Activated CD4-positive, alpha-beta T cell treated with anti-CD3 and anti-CD28 coated beads, Interleukin-2, Interleukin-6, amounts not matched to agents 100 ng/mL and 50 ng/mL, durations not matched to agents 16 hours and 8 hours (primary cell): ENCODE data around the gene OPCML.

ENCODE experiments used
- DNase-seq: peaks from one replicate; pipeline ENCODE4 v3.0.0-alpha.2; 2020

Gene OPCML

GRCh38 chr11:132866783-132867545 is 665.3 kb downstream of the OPCML start:
- DNase-seq = no peak

- no peak for DNase-seq
Observed at GRCh38 chr11:132865623-132866022, 666.7 kb downstream of the OPCML start.

- DNase-seq = no peak
Observed at GRCh38 chr11:132864811-132865576, 667.3 kb downstream of the OPCML start.

GRCh38 chr11:132862933-132863332 is 669.4 kb downstream of the OPCML start:
- no peak for DNase-seq

- no peak for DNase-seq
Observed at GRCh38 chr11:132862137-132862536, 670.2 kb downstream of the OPCML start.

GRCh38 chr11:132859306-132859705 is 673.0 kb downstream of the OPCML start:
- DNase-seq = no peak

DNA sequence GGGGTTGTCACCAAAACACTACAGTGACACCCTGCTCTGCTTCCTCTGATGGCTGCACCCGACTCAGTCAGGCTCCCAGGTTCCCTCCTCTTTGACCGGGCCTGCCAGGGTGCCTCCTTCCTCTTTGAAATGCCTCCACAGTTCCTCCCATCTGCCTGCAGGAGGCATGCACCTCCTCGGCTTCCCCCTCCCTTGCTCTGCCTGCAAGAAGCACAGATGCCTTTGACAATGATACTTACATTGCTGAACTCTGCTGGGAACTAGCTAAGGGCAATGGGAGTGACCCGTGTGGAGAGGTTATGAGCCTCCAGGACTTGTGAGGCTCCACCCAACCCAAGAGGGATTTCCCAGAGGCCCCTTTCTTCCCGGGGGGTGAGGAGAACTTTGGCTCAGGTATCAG is 674.1 kb downstream of the OPCML start:
- DNase-seq = no peak

- no peak for DNase-seq
Observed at GRCh38 chr11:132856032-132856431, 676.3 kb downstream of the OPCML start.

- no peak for DNase-seq
Observed at GRCh38 chr11:132855516-132855915, 676.8 kb downstream of the OPCML start.

DNA sequence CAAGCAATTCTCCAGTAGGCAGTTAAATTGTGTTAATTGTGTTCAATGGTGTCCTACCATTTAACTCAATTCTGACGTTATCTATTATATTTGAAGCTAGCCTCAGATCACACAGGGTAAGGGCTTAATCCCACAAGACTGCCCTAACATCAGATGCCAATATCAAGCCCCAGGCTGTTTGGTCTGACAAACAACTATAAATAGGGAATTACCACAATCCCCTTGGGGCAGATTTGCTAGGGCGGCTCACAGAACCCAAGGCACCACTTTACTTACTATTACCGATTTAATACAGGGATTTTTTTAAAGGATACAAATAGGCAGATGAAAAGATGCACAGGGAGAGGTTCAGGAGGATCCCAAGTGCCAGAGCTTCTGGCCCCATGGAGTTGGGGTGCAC is 678.4 kb downstream of the OPCML start:
- DNase-seq = no peak

- no peak for DNase-seq
Observed at GRCh38 chr11:132852361-132852760, 679.9 kb downstream of the OPCML start.

GRCh38 chr11:132851247-132851646 is 681.1 kb downstream of the OPCML start:
- no peak for DNase-seq

DNA sequence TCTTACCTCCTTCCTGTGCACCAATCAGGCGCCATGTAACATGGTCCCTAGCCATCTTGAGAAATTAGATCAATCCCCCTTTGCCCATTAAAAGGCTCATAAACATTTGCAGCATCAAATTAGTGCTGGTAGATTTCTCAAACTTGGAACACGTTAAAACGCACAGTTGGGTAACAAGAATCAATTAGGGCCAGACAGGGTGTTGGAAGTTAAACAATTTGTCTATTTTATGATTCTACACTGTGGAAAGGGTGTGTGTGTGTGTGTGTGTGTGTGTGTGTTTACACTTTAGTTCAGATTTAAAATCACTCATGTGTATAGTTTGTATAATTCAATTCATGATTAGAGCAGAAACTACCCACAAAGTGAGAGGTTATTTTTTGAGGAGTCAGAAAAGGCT is 682.0 kb downstream of the OPCML start:
- no peak for DNase-seq

GRCh38 chr11:132848336-132848735 is 684.0 kb downstream of the OPCML start:
- no peak for DNase-seq

- no peak for DNase-seq
Observed at GRCh38 chr11:132846075-132846474, 686.2 kb downstream of the OPCML start.

DNA sequence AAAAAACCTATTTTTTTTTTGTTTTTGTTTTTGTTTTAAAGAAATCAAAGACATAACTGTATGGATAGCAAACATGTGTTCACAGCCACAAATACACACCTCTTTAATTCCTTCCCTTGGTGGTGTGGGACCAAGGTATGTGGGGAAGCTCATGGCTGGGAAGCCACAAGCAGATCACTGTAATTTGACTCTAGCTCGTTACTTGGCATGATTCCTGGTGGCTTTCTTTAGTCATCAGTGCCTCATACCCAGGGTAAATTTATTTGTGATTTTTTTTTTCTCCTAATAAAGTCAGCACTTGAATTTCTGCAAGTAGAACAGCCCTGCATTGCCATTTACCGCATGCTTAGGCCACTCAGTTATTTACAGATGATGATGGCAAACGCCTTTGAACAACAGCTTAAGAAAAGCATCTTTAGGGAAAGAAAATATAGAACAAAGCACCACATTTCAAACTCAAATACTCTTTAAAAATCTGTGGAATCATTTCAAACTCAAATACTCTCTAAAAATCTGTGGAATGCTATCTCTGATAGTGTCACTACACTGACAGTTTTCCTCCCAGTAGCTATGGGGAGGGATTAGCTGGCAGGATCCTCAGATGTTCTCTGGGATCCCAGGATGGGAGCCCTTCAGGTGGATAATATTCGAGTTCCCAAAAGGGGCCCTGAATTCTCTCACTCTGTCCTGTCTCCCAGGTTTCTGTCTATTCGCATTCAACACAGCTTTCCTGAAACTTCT is 687.2 kb downstream of the OPCML start:
- DNase-seq = no peak

DNA sequence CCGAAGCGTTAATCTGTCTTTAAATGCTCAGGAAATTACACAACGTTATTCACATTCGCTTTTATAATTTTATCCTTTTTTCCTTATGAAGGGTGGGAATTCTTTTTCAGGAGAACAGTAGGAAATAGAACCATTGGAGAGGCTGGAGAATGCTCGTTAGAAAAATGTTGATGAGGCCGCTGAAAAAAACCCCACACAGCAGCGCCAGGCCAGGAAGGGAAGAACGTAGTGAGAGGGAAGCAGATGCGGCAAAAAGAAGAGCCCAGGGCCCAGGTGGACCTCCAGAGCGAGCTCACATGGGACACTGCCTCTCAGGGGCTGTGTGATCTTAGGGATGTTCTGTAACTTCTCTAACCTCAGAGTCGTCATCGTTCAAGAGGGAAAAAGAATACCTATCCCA is 691.6 kb downstream of the OPCML start:
- DNase-seq = no peak

DNA sequence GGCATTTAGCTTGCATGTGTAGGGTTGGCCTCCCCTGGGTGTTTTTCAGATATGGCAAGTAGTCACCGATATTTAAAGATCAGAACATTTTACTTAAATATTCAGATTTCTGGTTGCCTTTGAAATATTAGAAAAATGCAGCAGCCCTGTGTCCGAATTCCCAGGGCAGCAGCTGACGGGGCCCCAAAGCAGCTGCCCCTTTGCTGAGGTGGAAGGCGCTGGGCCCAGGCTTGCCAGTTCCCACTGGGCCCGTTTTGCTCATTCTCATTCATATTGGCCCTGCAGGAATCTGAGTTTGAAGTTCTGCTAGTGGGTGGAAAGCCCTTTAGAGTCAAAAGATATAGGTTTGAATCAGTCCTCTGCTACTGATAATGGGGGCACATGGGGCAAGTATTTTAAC is 692.1 kb downstream of the OPCML start:
- no peak for DNase-seq

- DNase-seq = no peak
Observed at GRCh38 chr11:132839236-132839945, 692.9 kb downstream of the OPCML start.

DNA sequence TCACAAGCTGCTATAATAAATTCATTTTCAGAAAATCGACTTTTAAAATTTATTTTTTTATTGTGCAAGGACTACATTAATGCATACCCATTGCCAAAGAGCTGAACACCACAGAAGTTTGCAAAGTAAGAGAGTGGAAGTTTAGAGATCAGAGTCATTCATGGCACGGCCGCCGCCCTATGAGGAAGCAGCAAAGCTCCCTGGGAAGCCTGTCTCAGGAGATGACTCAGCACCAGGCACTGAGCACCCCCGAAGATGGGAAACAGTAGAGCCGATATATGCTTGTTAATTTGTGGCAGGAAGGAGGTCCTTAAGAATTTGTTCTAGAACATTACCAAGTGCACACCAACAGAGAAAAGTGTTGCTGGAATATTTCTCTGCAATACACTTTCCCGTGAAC is 693.7 kb downstream of the OPCML start:
- DNase-seq = no peak

DNA sequence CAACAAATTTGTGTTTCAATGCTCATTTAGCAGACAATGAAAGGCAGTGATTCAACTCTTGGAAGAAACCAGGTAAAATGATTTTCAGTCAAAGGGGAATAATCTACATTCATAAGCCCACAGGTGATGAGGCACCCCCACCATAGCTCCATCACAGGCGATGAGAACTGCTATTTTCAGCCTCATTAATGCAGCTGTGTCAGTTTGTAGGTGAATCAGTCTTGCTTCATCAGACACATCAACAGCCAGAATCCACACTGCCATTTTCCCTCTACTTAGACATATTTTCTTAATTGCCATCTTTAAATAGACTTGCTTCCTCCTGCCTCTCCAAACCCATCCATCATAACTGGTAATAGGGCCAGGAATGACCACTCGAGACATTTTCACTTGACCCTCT is 701.0 kb downstream of the OPCML start:
- DNase-seq = no peak

- no peak for DNase-seq
Observed at GRCh38 chr11:132824642-132825041, 707.7 kb downstream of the OPCML start.

DNA sequence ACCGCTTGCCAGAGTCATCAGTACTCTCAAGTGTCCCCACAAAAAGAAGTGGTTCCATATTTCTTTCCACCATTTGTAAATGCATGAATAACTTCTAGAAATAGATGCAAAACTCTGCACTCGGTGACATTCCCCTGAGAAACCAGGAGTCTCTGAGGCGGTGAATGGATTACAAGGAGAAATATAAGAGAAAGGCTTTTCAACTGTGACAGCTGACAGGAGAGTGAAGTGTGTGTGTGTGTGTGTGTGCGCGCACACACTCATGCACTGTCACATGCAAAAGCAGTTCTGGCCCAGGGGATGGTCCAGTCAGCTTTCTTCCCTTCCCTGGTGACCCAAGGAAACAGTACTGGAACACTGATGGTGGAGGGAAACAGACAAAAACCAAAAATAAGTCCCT is 710.0 kb downstream of the OPCML start:
- no peak for DNase-seq
